ENCODE data around the gene FAM3D. TPM values are rescaled to one million over a fixed set of nuclear protein-coding genes. Genes with fewer than 3 reads are reported as not detected.

The FAM3D gene
- total RNA-seq, 1 experiment from 2014 or later: not detected

- H3F3A ChIP-seq (ENCODE audit: low read length, unreplicated experiment): no peaks in the 10 kb centered on the region
- intact Hi-C loops (cut with micrococcal nuclease): no loop called here
- H3K79me2 ChIP-seq (ENCODE audit: low read length): no peaks in the 10 kb centered on the region
- no peak overlapping the region for H3K27ac ChIP-seq (ENCODE audit: low read length)
- BruUV-seq (replicated peaks): no TSS peak
- no peak for DNase-seq
- no peaks in the 10 kb centered on the region for H3K9me3 ChIP-seq (ENCODE audit: low read length)
- H2AFZ ChIP-seq (ENCODE audit: low read length): no peak overlapping the region
- no peak for ATAC-seq
- ChIA-PET CTCF (no interaction called here), POLR2A (ENCODE audit: unreplicated experiment) (interaction anchor here (0.6 kb wide), 1 partner anchor 71 kb away, joined by 5 read pairs; no protein-coding TSS in a partner anchor)
- no peaks in the 10 kb centered on the region for H4K20me1 ChIP-seq (ENCODE audit: low read length)
- H3K36me3 ChIP-seq (ENCODE audit: low read depth, low read length): no peaks in the 10 kb centered on the region
- no peak overlapping the region for H3K9ac ChIP-seq (ENCODE audit: low read length)
- H3K4me2 ChIP-seq (ENCODE audit: low read length): no peak overlapping the region
- peaks cover 17% of the 10 kb centered on the region for H3K4me1 ChIP-seq (ENCODE audit: insufficient read depth, low read length)
- no peaks in the 10 kb centered on the region for H3K9me2 ChIP-seq (replicated peaks; ENCODE audit: low read length)
- no peak overlapping the region for H3K4me3 ChIP-seq (ENCODE audit: low read length)
- TF ChIP-seq, protein P1, sequence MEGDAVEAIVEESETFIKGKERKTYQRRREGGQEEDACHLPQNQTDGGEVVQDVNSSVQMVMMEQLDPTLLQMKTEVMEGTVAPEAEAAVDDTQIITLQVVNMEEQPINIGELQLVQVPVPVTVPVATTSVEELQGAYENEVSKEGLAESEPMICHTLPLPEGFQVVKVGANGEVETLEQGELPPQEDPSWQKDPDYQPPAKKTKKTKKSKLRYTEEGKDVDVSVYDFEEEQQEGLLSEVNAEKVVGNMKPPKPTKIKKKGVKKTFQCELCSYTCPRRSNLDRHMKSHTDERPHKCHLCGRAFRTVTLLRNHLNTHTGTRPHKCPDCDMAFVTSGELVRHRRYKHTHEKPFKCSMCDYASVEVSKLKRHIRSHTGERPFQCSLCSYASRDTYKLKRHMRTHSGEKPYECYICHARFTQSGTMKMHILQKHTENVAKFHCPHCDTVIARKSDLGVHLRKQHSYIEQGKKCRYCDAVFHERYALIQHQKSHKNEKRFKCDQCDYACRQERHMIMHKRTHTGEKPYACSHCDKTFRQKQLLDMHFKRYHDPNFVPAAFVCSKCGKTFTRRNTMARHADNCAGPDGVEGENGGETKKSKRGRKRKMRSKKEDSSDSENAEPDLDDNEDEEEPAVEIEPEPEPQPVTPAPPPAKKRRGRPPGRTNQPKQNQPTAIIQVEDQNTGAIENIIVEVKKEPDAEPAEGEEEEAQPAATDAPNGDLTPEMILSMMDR (conservative IDR thresholded peaks at IDR 0.05; ENCODE audit: low read depth, low read length): no peak
- TF ChIP-seq EZH2phosphoT487 (IDR thresholded peaks at IDR 0.05; ENCODE audit: borderline replicate concordance, low read length) (no peak), EZH2 (IDR thresholded peaks at IDR 0.05; ENCODE audit: low read length, unreplicated experiment) (no peak)
- no peaks in the 10 kb centered on the region for H3K27me3 ChIP-seq (ENCODE audit: low read length)
These were observed 30.9 kb downstream of the FAM3D start for GRCh38 chr3:58635371-58636285.

DNA sequence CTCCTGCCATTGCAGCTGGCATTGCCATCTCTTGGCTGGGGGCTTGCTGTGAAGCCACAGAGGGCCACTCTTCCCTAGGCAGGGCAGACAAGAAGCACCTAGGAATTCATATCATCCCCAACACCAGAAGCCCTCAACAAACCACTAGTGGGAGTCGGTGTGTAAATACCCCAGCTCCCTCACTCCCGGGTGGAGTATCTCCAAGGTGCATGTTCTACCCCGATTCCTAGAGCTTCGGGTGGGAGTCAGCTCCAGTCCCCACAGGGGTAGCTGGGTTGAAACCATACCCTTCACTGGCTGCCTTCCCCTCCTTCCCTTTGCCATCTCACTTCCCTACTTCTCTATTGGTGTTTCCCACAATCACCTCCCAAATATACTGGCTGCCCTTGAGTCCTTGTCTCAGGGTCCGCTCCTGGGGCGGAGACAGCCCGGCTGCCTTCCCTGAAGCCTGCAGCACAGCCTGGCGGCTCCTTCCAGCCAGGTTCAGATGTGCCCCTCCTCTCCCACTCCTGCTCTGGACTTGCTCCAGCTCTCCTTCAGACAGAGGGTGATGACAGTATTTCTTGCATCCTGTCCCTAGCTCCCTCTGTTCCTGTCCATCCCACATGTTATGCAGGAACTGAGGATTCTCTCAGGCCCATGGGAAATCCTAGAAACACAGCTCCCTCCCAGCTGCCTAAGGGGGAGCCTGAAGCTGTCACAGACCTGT, 33.3 kb downstream of the FAM3D start:
- H2AFZ ChIP-seq (ENCODE audit: low read length): no peak overlapping the region
- H3K4me1 ChIP-seq (ENCODE audit: insufficient read depth, low read length): peaks cover 18% of the 10 kb centered on the region
- H3K36me3 ChIP-seq (ENCODE audit: low read depth, low read length): no peaks in the 10 kb centered on the region
- H3K4me2 ChIP-seq (ENCODE audit: low read length): no peak overlapping the region
- CTCF ChIA-PET: no interaction called here
- intact Hi-C loops (cut with micrococcal nuclease): no loop called here
- no peak overlapping the region for H3K27ac ChIP-seq (ENCODE audit: low read length)
- DNase-seq: no peak
- peaks cover 9% of the 10 kb centered on the region for H3F3A ChIP-seq (ENCODE audit: low read length, unreplicated experiment)
- no TSS peak for BruUV-seq (replicated peaks)
- H3K27me3 ChIP-seq (ENCODE audit: low read length): no peaks in the 10 kb centered on the region
- no peaks in the 10 kb centered on the region for H3K79me2 ChIP-seq (ENCODE audit: low read length)
- H3K4me3 ChIP-seq (ENCODE audit: low read length): no peak overlapping the region
- POLR2A ChIA-PET (ENCODE audit: unreplicated experiment): no interaction called here
- TF ChIP-seq EZH2 (IDR thresholded peaks at IDR 0.05; ENCODE audit: low read length, unreplicated experiment): no peak
- TF ChIP-seq, protein P1 (conservative IDR thresholded peaks at IDR 0.05; ENCODE audit: low read depth, low read length): 0 out of 2 replicates have a peak, but pooled peaks have one; percentile 12
- H3K9me3 ChIP-seq (ENCODE audit: low read length): no peaks in the 10 kb centered on the region
- H3K9me2 ChIP-seq (replicated peaks; ENCODE audit: low read length): no peaks in the 10 kb centered on the region
- no peaks in the 10 kb centered on the region for H4K20me1 ChIP-seq (ENCODE audit: low read length)
- no peak for ATAC-seq
- no peak overlapping the region for H3K9ac ChIP-seq (ENCODE audit: low read length)
